HEK293T (cell line): Measurements from ENCODE around the gene ADGRD1.

Source experiments
- BHLHE40 ChIP-seq: fragments of 450-650 bp; IDR thresholded peaks from 2 replicates; pipeline ENCODE4 v1.6.1; 2016; ENCODE audit warnings: mild to moderate bottlenecking, moderate library complexity, borderline replicate concordance
- CTBP1 ChIP-seq: fragments of 450-650 bp; IDR thresholded peaks from 2 replicates; pipeline ENCODE4 v1.6.1; 2016; ENCODE audit warnings: borderline replicate concordance
- FOXA1 ChIP-seq: fragments of 450-650 bp; IDR thresholded peaks from 2 replicates; pipeline ENCODE4 v1.6.1; 2016; ENCODE audit warnings: mild to moderate bottlenecking
- FOXM1 ChIP-seq: fragments of 450-650 bp; IDR thresholded peaks from 2 replicates; pipeline ENCODE4 v1.6.1; 2017; ENCODE audit warnings: mild to moderate bottlenecking, borderline replicate concordance
- HDGF ChIP-seq: fragments of 450-650 bp; IDR thresholded peaks from 2 replicates; pipeline ENCODE4 v1.6.1; 2017; ENCODE audit warnings: antibody characterized with exemption, borderline replicate concordance
- L3MBTL2 ChIP-seq: fragments of 450-650 bp; conservative IDR thresholded peaks from 2 replicates; pipeline ENCODE4 v1.6.1; 2016; ENCODE audit warnings: mild to moderate bottlenecking
- NFRKB ChIP-seq: fragments of 450-650 bp; IDR thresholded peaks from 2 replicates; pipeline ENCODE4 v1.6.1; 2016; ENCODE audit warnings: mild to moderate bottlenecking, moderate library complexity
- SP1 ChIP-seq: fragments of 450-650 bp; IDR thresholded peaks from 2 replicates; pipeline ENCODE4 v1.6.1; 2017
- SUZ12 ChIP-seq: fragments of 450-650 bp; IDR thresholded peaks from 2 replicates; pipeline ENCODE4 v1.6.1; 2016; ENCODE audit warnings: mild to moderate bottlenecking
- TARDBP ChIP-seq: fragments of 450-650 bp; IDR thresholded peaks from 2 replicates; pipeline ENCODE4 v1.6.1; 2016

DNA sequence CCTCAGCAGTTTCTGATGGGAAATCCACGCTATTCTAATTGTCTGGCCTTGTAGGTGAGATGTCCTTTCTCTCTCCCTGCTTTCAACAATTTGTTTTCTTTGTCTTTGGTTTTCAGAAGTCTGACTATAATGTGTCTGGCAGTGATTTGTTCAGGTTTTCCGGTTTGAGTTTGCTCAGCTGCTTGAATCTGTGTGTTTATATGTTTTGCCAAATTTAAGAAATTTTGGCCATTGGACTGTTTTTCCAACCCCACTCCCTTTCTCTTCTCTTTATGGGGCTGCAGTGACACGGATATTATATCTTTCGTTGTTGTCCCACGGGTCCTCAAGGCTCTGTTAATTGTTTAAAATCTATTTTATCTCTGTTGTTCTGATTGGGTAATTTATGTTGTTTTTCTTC is 105.0 kb downstream of the ADGRD1 start:
- TF ChIP-seq FOXM1: no peak
- TF ChIP-seq NFRKB: no peak
- no peak for TF ChIP-seq BHLHE40
- no peak for TF ChIP-seq CTBP1
- no peak for TF ChIP-seq L3MBTL2
- no peak for TF ChIP-seq FOXA1
- no peak for TF ChIP-seq SP1
- TF ChIP-seq TARDBP: no peak
- TF ChIP-seq SUZ12: no peak
- TF ChIP-seq HDGF: no peak
